ENCODE measurements around the gene IFNK.

The IFNK gene

GRCh38 chr9:27532046-27532445 lies 8.0 kb downstream of the IFNK start:
- POLR2A ChIA-PET, result no interaction called here
- Histone ChIP-seq H3K9me3 (ENCODE audit: control insufficient read depth, insufficient read depth, low read depth, low read length) (no peaks in the 10 kb centered on the region), H3K4me1 (ENCODE audit: control insufficient read depth, insufficient read depth, low read length) (no peaks in the 10 kb centered on the region), H3K4me3 (ENCODE audit: low read depth, low read length) (no peak overlapping the region), H3K27ac (ENCODE audit: extremely low read depth, low read depth, low read length) (no peak overlapping the region), H3K36me3 (ENCODE audit: control insufficient read depth in 2 of 2, insufficient read depth in 1 of 2, low read length in 2 of 2) (no peaks in the 10 kb centered on the region)
- no peak for TF ChIP-seq ZBTB1 (tag by site-specific recombination; IDR thresholded peaks at IDR 0.05)
- TF ChIP-seq ZNF660 (tag by site-specific recombination; IDR thresholded peaks at IDR 0.05), result no peak
- no peak for TF ChIP-seq ZNF792 (tag by site-specific recombination; IDR thresholded peaks at IDR 0.05)
- no peak for TF ChIP-seq SCRT1 (tag by site-specific recombination; IDR thresholded peaks at IDR 0.05; ENCODE audit: borderline replicate concordance)
- no peak for TF ChIP-seq ZNF211 (tag by site-specific recombination; IDR thresholded peaks at IDR 0.05; ENCODE audit: low read depth)
- no peak for TF ChIP-seq INSM2 (tag by site-specific recombination; IDR thresholded peaks at IDR 0.05)
- TF ChIP-seq HOXA7 (CRISPR knock-in tag; IDR thresholded peaks at IDR 0.05; ENCODE audit: borderline replicate concordance), result no peak
- TF ChIP-seq ZNF266 (tag by site-specific recombination; IDR thresholded peaks at IDR 0.05; ENCODE audit: low read depth), result no peak
- TF ChIP-seq ZBTB8A (tag by site-specific recombination; IDR thresholded peaks at IDR 0.05), result no peak
- no peak for TF ChIP-seq ZFP3 (tag by site-specific recombination; IDR thresholded peaks at IDR 0.05; ENCODE audit: low read depth)
- TF ChIP-seq ZSCAN23 (tag by site-specific recombination; IDR thresholded peaks at IDR 0.05), result no peak
- TF ChIP-seq SETDB1 (IDR thresholded peaks at IDR 0.05; ENCODE audit: insufficient read length, low read length), result no peak
- no peak for TF ChIP-seq ZNF18 (tag by site-specific recombination; IDR thresholded peaks at IDR 0.05)
- TF ChIP-seq ZNF394 (tag by site-specific recombination; IDR thresholded peaks at IDR 0.05; ENCODE audit: borderline replicate concordance), result no peak
- no peak for TF ChIP-seq ZNF658 (tag by site-specific recombination; IDR thresholded peaks at IDR 0.05)
- TF ChIP-seq ZNF623 (tag by site-specific recombination; IDR thresholded peaks at IDR 0.05), result no peak
- CTCF ChIA-PET, result interaction anchor here (0.6 to 5.9 kb wide), 4 partner anchors 10 to 199 kb away, joined by 3 to 52 read pairs (median 16); no protein-coding TSS in a partner anchor

- Histone ChIP-seq H3K36me3 (ENCODE audit: control insufficient read depth in 2 of 2, insufficient read depth in 1 of 2, low read length in 2 of 2) (no peaks in the 10 kb centered on the region), H3K4me1 (ENCODE audit: control insufficient read depth, insufficient read depth, low read length) (no peaks in the 10 kb centered on the region), H3K27ac (ENCODE audit: extremely low read depth, low read depth, low read length) (no peak overlapping the region), H3K9me3 (ENCODE audit: control insufficient read depth, insufficient read depth, low read depth, low read length) (no peaks in the 10 kb centered on the region), H3K4me3 (ENCODE audit: low read depth, low read length) (no peak overlapping the region)
- CTCF ChIA-PET, result interaction anchor here (0.7 to 5.9 kb wide), 4 partner anchors 9 to 286 kb away, joined by 3 to 52 read pairs (median 4); no protein-coding TSS in a partner anchor
- POLR2A ChIA-PET, result no interaction called here
- TF ChIP-seq ZNF704 (tag by site-specific recombination; IDR thresholded peaks at IDR 0.05) (no peak), ZNF248 (tag by site-specific recombination; IDR thresholded peaks at IDR 0.05) (no peak), ZNF416 (tag by site-specific recombination; IDR thresholded peaks at IDR 0.05) (no peak), ZNF362 (tag by site-specific recombination; IDR thresholded peaks at IDR 0.05) (no peak), ZSCAN5A (tag by site-specific recombination; IDR thresholded peaks at IDR 0.05) (no peak), ZSCAN4 (tag by site-specific recombination; IDR thresholded peaks at IDR 0.05) (no peak), ZNF791 (tag by site-specific recombination; IDR thresholded peaks at IDR 0.05) (no peak), ZNF433 (tag by site-specific recombination; IDR thresholded peaks at IDR 0.05; ENCODE audit: low read depth) (no peak), ZBTB49 (tag by site-specific recombination; IDR thresholded peaks at IDR 0.05; ENCODE audit: low read depth) (no peak), ZIC2 (tag by site-specific recombination; IDR thresholded peaks at IDR 0.05) (no peak), ZNF521 (tag by site-specific recombination; IDR thresholded peaks at IDR 0.05) (no peak)
These were observed 9.2 kb downstream of the IFNK start for GRCh38 chr9:27533311-27533710.

Measured in HEK293 (cell line).